Natural killer cell (primary cell): ENCODE results near the gene GVQW3. TPM values are rescaled to one million over a fixed set of nuclear protein-coding genes. Genes with fewer than 3 reads are reported as not detected.

Source experiments
- ATAC-seq, 3 donors: fragments of 150-1000 bp in 2 of 3; fragments of 200-7000 bp in 1 of 3; cut with Tn5 transposase; 1 replicate in 1 of 3; 2 replicates in 2 of 3; pipeline ENCODE4 v1.10.0; 2021; ENCODE audit warnings: mild to moderate bottlenecking in 2 of 3, moderate library complexity in 2 of 3
- DNase-seq, 2 donors: peaks; one replicate each; pipeline versions ENCODE4 v3.0.0 to v3.0.0-alpha.2; 2013 to 2021; ENCODE audit warnings: mixed read lengths in 1 of 2
- H3K27ac ChIP-seq: one replicate; pipeline ENCODE4 v1.5.1; 2013; ENCODE audit warnings: mild to moderate bottlenecking, low read length
- H3K27me3 ChIP-seq: one replicate; pipeline ENCODE4 v1.6.1; 2013; ENCODE audit warnings: low read length; ENCODE audit not compliant: control insufficient read depth, insufficient read depth
- H3K36me3 ChIP-seq: one replicate; pipeline ENCODE4 v1.6.1; 2013; ENCODE audit warnings: low read length; ENCODE audit not compliant: control insufficient read depth, insufficient read depth
- H3K4me1 ChIP-seq: one replicate; pipeline ENCODE4 v1.6.1; 2013; ENCODE audit warnings: low read length; ENCODE audit not compliant: control insufficient read depth, insufficient read depth
- H3K4me3 ChIP-seq: one replicate; pipeline ENCODE4 v1.5.1; 2013; ENCODE audit warnings: low read length
- H3K9me3 ChIP-seq: one replicate; pipeline ENCODE4 v1.6.1; 2013; ENCODE audit warnings: low read length; ENCODE audit not compliant: control insufficient read depth, insufficient read depth
- H3K27ac Mint-ChIP-seq, 2 donors: one replicate each; pipeline ENCODE4 v1.8.0; 2022; ENCODE audit warnings: mild to moderate bottlenecking in 2 of 2, mixed read lengths in 2 of 2, moderate library complexity in 1 of 2
- H3K27me3 Mint-ChIP-seq, 2 donors: one replicate each; pipeline ENCODE4 v1.8.0; 2022; ENCODE audit warnings: low read depth in 2 of 2, mixed read lengths in 2 of 2
- H3K36me3 Mint-ChIP-seq: one replicate; pipeline ENCODE4 v1.8.0; 2022; ENCODE audit warnings: mixed read lengths
- H3K4me1 Mint-ChIP-seq, 2 donors: one replicate each; pipeline ENCODE4 v1.8.0; 2022; ENCODE audit warnings: mixed read lengths in 2 of 2
- H3K4me3 Mint-ChIP-seq: one replicate; pipeline ENCODE4 v1.8.0; 2022; ENCODE audit warnings: mild to moderate bottlenecking, moderate library complexity, mixed read lengths
- H3K9me3 Mint-ChIP-seq, 2 donors: one replicate each; pipeline ENCODE4 v1.8.0; 2022; ENCODE audit warnings: mixed read lengths in 2 of 2
- CTCF ChIP-seq: fragments of 200-600 bp; IDR thresholded peaks from one replicate; pipeline ENCODE4 v1.8.0; 2022; ENCODE audit warnings: antibody characterized with exemption
- WGBS: methylation state at CpG from one replicate; pipeline ENCODE4 v1.1.7; 2013; ENCODE audit warnings: missing lambda C conversion rate; ENCODE audit not compliant: insufficient coverage; 5-methylcytosine and 5-hydroxymethylcytosine counted together
- intact Hi-C: fragments of 100-400 bp; cut with micrococcal nuclease; formaldehyde crosslinking; loops from one replicate; pipeline ENCODE4 v1.14.2; 2022
- total RNA-seq, 4 donors: library from RNA; stranded (reverse); fragments of 120-200 nt in 1 of 4; gene quantifications; one replicate each; pipeline versions ENCODE4 v1.2.3 to v1.2.4, GENCODE V29; 2013 to 2022

GVQW3 gene
- total RNA-seq, 3 donors from 2014 or later (not counting 1 experiment from before 2014, with no cell fraction given) = 3.2 to 5.6 (median 4.0) TPM

GRCh38 chr11:76448506-76448905 is 67.4 kb downstream of the GVQW3 start:
- no peak for DNase-seq
- H3K36me3 Mint-ChIP-seq = peaks cover 6% of the 10 kb centered on the region
- no CpG with 5 or more reads among the region's 2 CpGs for WGBS

GRCh38 chr11:76453248-76453647 is 72.1 kb downstream of the GVQW3 start:
- TF ChIP-seq CTCF = no peak
- Mint-ChIP-seq H3K9me3 (no peaks in the 10 kb centered on the region), H3K27ac (no peak overlapping the region), H3K27me3 (no peaks in the 10 kb centered on the region), H3K4me3 (no peak overlapping the region), H3K4me1 (peaks cover 7 to 11% of the 10 kb centered on the region in 2 donors), H3K36me3 (peaks cover 6% of the 10 kb centered on the region)
- Histone ChIP-seq H3K4me1 (no peaks in the 10 kb centered on the region), H3K27me3 (no peaks in the 10 kb centered on the region), H3K36me3 (peaks cover 64% of the 10 kb centered on the region), H3K9me3 (no peaks in the 10 kb centered on the region), H3K27ac (no peak overlapping the region), H3K4me3 (no peak overlapping the region)
- DNase-seq = no peak
- no peak for ATAC-seq
- whole genome bisulfite sequencing = 97% methylated on average over 6 of the region's 6 CpGs
- intact Hi-C loops = no loop called here

More at GRCh38 chr11:76448506-76448905, 67.4 kb downstream of the GVQW3 start:
- no peaks in the 10 kb centered on the region for H3K9me3 Mint-ChIP-seq
- H3K27ac ChIP-seq = no peak overlapping the region
- H3K27ac Mint-ChIP-seq = peak overlapping the region in 1 of 2 donors; percentile 63
- H3K4me3 Mint-ChIP-seq = no peak overlapping the region
- no peak for ATAC-seq
- H3K9me3 ChIP-seq = no peaks in the 10 kb centered on the region
- H3K27me3 Mint-ChIP-seq = no peaks in the 10 kb centered on the region
- H3K4me1 ChIP-seq = peaks cover 11% of the 10 kb centered on the region
- peaks cover 27 to 42% of the 10 kb centered on the region in 2 donors for H3K4me1 Mint-ChIP-seq
- H3K27me3 ChIP-seq = no peaks in the 10 kb centered on the region
- no peak for TF ChIP-seq CTCF
- intact Hi-C loops = no loop called here
- peaks cover 50% of the 10 kb centered on the region for H3K36me3 ChIP-seq
- no peak overlapping the region for H3K4me3 ChIP-seq

GRCh38 chr11:76455331-76455730 is 74.2 kb downstream of the GVQW3 start:
- no peak overlapping the region for H3K27ac ChIP-seq
- no peaks in the 10 kb centered on the region for H3K27me3 ChIP-seq
- intact Hi-C loops = no loop called here
- DNase-seq = no peak
- no peaks in the 10 kb centered on the region for H3K9me3 ChIP-seq
- WGBS = 93% methylated on average over 1 of the region's 2 CpGs
- Mint-ChIP-seq H3K4me1 (no peaks in the 10 kb centered on the region), H3K27ac (no peak overlapping the region), H3K27me3 (no peaks in the 10 kb centered on the region), H3K36me3 (peaks cover 6% of the 10 kb centered on the region), H3K4me3 (no peak overlapping the region), H3K9me3 (no peaks in the 10 kb centered on the region)
- no peak for ATAC-seq
- TF ChIP-seq CTCF = no peak
- H3K36me3 ChIP-seq = peaks cover 61% of the 10 kb centered on the region
- H3K4me1 ChIP-seq = no peaks in the 10 kb centered on the region
- H3K4me3 ChIP-seq = no peak overlapping the region

- Histone ChIP-seq H3K27ac (no peak overlapping the region), H3K27me3 (no peaks in the 10 kb centered on the region), H3K4me1 (no peaks in the 10 kb centered on the region), H3K9me3 (no peaks in the 10 kb centered on the region), H3K36me3 (peaks cover 56% of the 10 kb centered on the region), H3K4me3 (no peak overlapping the region)
- TF ChIP-seq CTCF = no peak
- Mint-ChIP-seq H3K4me1 (no peaks in the 10 kb centered on the region), H3K27me3 (no peaks in the 10 kb centered on the region), H3K4me3 (no peak overlapping the region), H3K9me3 (no peaks in the 10 kb centered on the region), H3K27ac (no peak overlapping the region), H3K36me3 (peaks cover 6% of the 10 kb centered on the region)
- ATAC-seq = no peak
- no peak for DNase-seq
- intact Hi-C loops = no loop called here
These were observed 74.8 kb downstream of the GVQW3 start for GRCh38 chr11:76455931-76456330.
